ENCODE data around the gene ADAMTS20.

GRCh38 chr12:43501703-43502102 is 50.3 kb downstream of the ADAMTS20 start:
- TF ChIP-seq POLR2AphosphoS5 (IDR thresholded peaks at IDR 0.05; ENCODE audit: borderline replicate concordance, low read depth, low read length), result no peak
- no peak for TF ChIP-seq EZH2 (IDR thresholded peaks at IDR 0.05)
- no peak for TF ChIP-seq FOXP2 (optimal IDR thresholded peaks at IDR 0.05; ENCODE audit: control extremely low read depth, extremely low read length, insufficient read depth)

Data from SK-N-MC (cell line).